H1 (cell line): ENCODE measurements around the gene SLC23A1. TPM values are rescaled to one million over a fixed set of nuclear protein-coding genes. Genes with fewer than 3 reads are reported as not detected.

ENCODE experiments used
- CTCF ChIA-PET: fragments of 300-600 bp; sonication (Branson Sonifier 250); formaldehyde crosslinking; loops from one replicate; lab custom pipeline; 2021; ENCODE audit not compliant: partially characterized antibody; lab: Charles Lee
- POLR2A ChIA-PET: fragments of 300-600 bp; sonication (Branson Sonifier 250); formaldehyde crosslinking; loops from one replicate; lab custom pipeline; 2021; ENCODE audit warnings: inconsistent platforms; ENCODE audit not compliant: partially characterized antibody; lab: Charles Lee
- DNase-seq, 2 experiments: peaks; one replicate each; pipeline versions ENCODE4 v3.0.0 to v3.0.0-alpha.2; 2010 to 2022; ENCODE audit warnings: low spot score in 2 of 2, low read depth in 1 of 2, mixed read lengths in 1 of 2
- FAIRE-seq: peaks from 2 replicates; lab custom pipeline; 2011; peaks lifted over from hg19 to GRCh38; lab: Jason Lieb, UNC
- H2AFZ ChIP-seq: 2 replicates; pipeline ENCODE4 v1.8.1; 2012; ENCODE audit warnings: low read length, inconsistent platforms
- H2AK5ac ChIP-seq: 2 replicates; pipeline ENCODE4 v1.6.1; 2013; ENCODE audit warnings: low read depth, low read length
- H2BK120ac ChIP-seq: replicated peaks from 2 replicates; pipeline ENCODE3; 2013; ENCODE audit warnings: low read depth, low read length, inconsistent platforms
- H2BK12ac ChIP-seq: 2 replicates; pipeline ENCODE4 v1.6.1; 2013; ENCODE audit warnings: low read depth, low read length
- H2BK15ac ChIP-seq: 2 replicates; pipeline ENCODE4 v1.6.1; 2013; ENCODE audit warnings: low read length
- H2BK20ac ChIP-seq: 2 replicates; pipeline ENCODE4 v1.6.1; 2013; ENCODE audit warnings: low read length
- H2BK5ac ChIP-seq: 2 replicates; pipeline ENCODE4 v1.6.1; 2013; ENCODE audit warnings: low read depth, low read length
- H3K14ac ChIP-seq: 2 replicates; pipeline ENCODE4 v1.6.1; 2013; ENCODE audit warnings: inconsistent platforms; ENCODE audit not compliant: insufficient read length
- H3K18ac ChIP-seq: 2 replicates; pipeline ENCODE4 v1.6.1; 2013; ENCODE audit warnings: low read length; ENCODE audit errors: extremely low read depth
- H3K23ac ChIP-seq: 2 replicates; pipeline ENCODE4 v1.6.1; 2013; ENCODE audit warnings: inconsistent platforms; ENCODE audit not compliant: insufficient read length
- H3K23me2 ChIP-seq: 2 replicates; pipeline ENCODE4 v1.6.1; 2013; ENCODE audit warnings: low read depth, low read length
- H3K27ac ChIP-seq: 2 replicates; pipeline ENCODE4 v1.6.1; 2011; ENCODE audit warnings: low read depth, low read length, inconsistent platforms
- H3K27me3 ChIP-seq, 4 experiments: replicated peaks in 1 of 4; 1 replicate in 1 of 4; 2 replicates in 3 of 4; pipeline versions ENCODE4 v1.6.1 to v1.8.1; 2011 to 2013; ENCODE audit warnings: low read length in 3 of 4, mild to moderate bottlenecking in 3 of 4, inconsistent platforms in 2 of 4, mixed read lengths in 2 of 4, moderate library complexity in 1 of 4; ENCODE audit not compliant: control insufficient read depth in 3 of 4, insufficient read depth in 3 of 4; ENCODE audit errors: extremely low read depth in 1 of 4
- H3K36me3 ChIP-seq, 4 experiments: 2 replicates each; pipeline versions ENCODE4 v1.6.1 to v1.8.1; 2011 to 2013; ENCODE audit warnings: mild to moderate bottlenecking in 4 of 4, low read length in 3 of 4, moderate library complexity in 2 of 4, control low read depth in 1 of 4, inconsistent platforms in 1 of 4; ENCODE audit not compliant: insufficient read depth in 4 of 4, control insufficient read depth in 2 of 4
- H3K4ac ChIP-seq: replicated peaks from 2 replicates; pipeline ENCODE3; 2013; ENCODE audit warnings: low read length, low read depth, mixed read lengths, inconsistent platforms; ENCODE audit not compliant: insufficient read length
- H3K4me1 ChIP-seq, 4 experiments: replicated peaks in 1 of 4; 1 replicate in 1 of 4; 2 replicates in 3 of 4; pipeline versions ENCODE4 v1.6.1 to v1.8.1; 2011 to 2013; ENCODE audit warnings: low read length in 3 of 4, inconsistent platforms in 2 of 4, mixed read lengths in 1 of 4; ENCODE audit not compliant: insufficient read depth in 4 of 4, control insufficient read depth in 3 of 4
- H3K4me2 ChIP-seq, 2 experiments: 2 replicates each; pipeline versions ENCODE4 v1.6.1 to v1.8.1; 2011 to 2013; ENCODE audit warnings: low read depth in 2 of 2, low read length in 2 of 2, control low read depth in 1 of 2, inconsistent platforms in 1 of 2, mild to moderate bottlenecking in 1 of 2; ENCODE audit not compliant: insufficient read depth in 1 of 2
- H3K4me3 ChIP-seq, 4 experiments: fragments of 200-600, 300-600 bp in 1 of 4; sonication (generic), shearing (Covaris generic), sonication (Bioruptor Twin) in 1 of 4; 2 replicates each; pipeline versions ENCODE4 v1.5.1 to v1.8.1; 2011 to 2016; ENCODE audit warnings: low read length in 4 of 4, low read depth in 3 of 4, control low read depth in 2 of 4, inconsistent platforms in 2 of 4, mild to moderate bottlenecking in 2 of 4, mixed read lengths in 1 of 4, moderate library complexity in 1 of 4; ENCODE audit not compliant: insufficient read depth in 2 of 4; ENCODE audit errors: extremely low read depth in 1 of 4
- H3K56ac ChIP-seq: replicated peaks from 2 replicates; pipeline ENCODE3; 2013; ENCODE audit warnings: low read depth, mild to moderate bottlenecking, mixed read lengths, low read length, inconsistent platforms; ENCODE audit not compliant: insufficient read length
- H3K79me1 ChIP-seq: 2 replicates; pipeline ENCODE4 v1.6.1; 2013; ENCODE audit warnings: low read depth, low read length, control low read depth
- H3K79me2 ChIP-seq, 2 experiments: 2 replicates each; pipeline versions ENCODE4 v1.6.1 to v1.8.1; 2012 to 2013; ENCODE audit warnings: low read length in 2 of 2, mild to moderate bottlenecking in 2 of 2, inconsistent platforms in 1 of 2; ENCODE audit not compliant: insufficient read depth in 2 of 2, control insufficient read depth in 1 of 2
- H3K9ac ChIP-seq, 4 experiments: replicated peaks in 1 of 4; 1 replicate in 1 of 4; 2 replicates in 3 of 4; pipeline versions ENCODE4 v1.6.1 to v1.8.1; 2011 to 2013; ENCODE audit warnings: low read depth in 3 of 4, low read length in 3 of 4, control low read depth in 2 of 4, mild to moderate bottlenecking in 2 of 4, moderate library complexity in 2 of 4, inconsistent platforms in 1 of 4; ENCODE audit errors: extremely low read depth in 1 of 4
- H3K9me3 ChIP-seq, 2 experiments: 2 replicates each; pipeline versions ENCODE4 v1.6.1 to v1.8.1; 2012 to 2013; ENCODE audit warnings: mild to moderate bottlenecking in 2 of 2, moderate library complexity in 2 of 2, control low read depth in 1 of 2, inconsistent platforms in 1 of 2, low read depth in 1 of 2, low read length in 1 of 2, mixed read lengths in 1 of 2; ENCODE audit not compliant: insufficient read depth in 2 of 2
- H4K20me1 ChIP-seq, 2 experiments: replicated peaks in 1 of 2; 2 replicates each; pipeline versions ENCODE3 to v1.8.1; 2011 to 2013; ENCODE audit warnings: inconsistent platforms in 2 of 2, low read length in 2 of 2, mild to moderate bottlenecking in 1 of 2; ENCODE audit not compliant: insufficient read depth in 2 of 2, control insufficient read depth in 1 of 2
- H4K5ac ChIP-seq: 2 replicates; pipeline ENCODE4 v1.6.1; 2013; ENCODE audit warnings: low read length, low read depth, mixed read lengths, inconsistent platforms; ENCODE audit not compliant: insufficient read length
- H4K8ac ChIP-seq: 2 replicates; pipeline ENCODE4 v1.8.0; 2013; ENCODE audit warnings: mild to moderate bottlenecking, moderate library complexity, low read length, inconsistent platforms; ENCODE audit not compliant: insufficient read depth; ENCODE audit errors: extremely low read depth
- H4K91ac ChIP-seq: replicated peaks from 2 replicates; pipeline ENCODE3; 2013; ENCODE audit warnings: low read length, mixed read lengths, inconsistent platforms; ENCODE audit not compliant: insufficient read length
- KDM4A ChIP-seq: IDR thresholded peaks from one replicate; pipeline ENCODE4 v1.7.1; 2012; ENCODE audit warnings: low read depth, mild to moderate bottlenecking, moderate library complexity, low read length, inconsistent platforms; ENCODE audit not compliant: severe bottlenecking
- SAP30 ChIP-seq: fragments of 300-600 bp; sonication (generic); IDR thresholded peaks from 2 replicates; pipeline ENCODE4 v1.7.1; 2012; ENCODE audit warnings: low read length, moderate library complexity, mild to moderate bottlenecking, inconsistent platforms; ENCODE audit not compliant: insufficient read depth, insufficient replicate concordance
- TEAD4 ChIP-seq: IDR thresholded peaks from 2 replicates; pipeline ENCODE4 v1.6.1; 2012; ENCODE audit warnings: low read depth, low read length, inconsistent platforms, mixed read lengths
- WGBS, 2 experiments: shearing (Covaris generic) in 1 of 2; methylation state at CpG; one replicate each; pipeline versions ENCODE4 v1.1.6 to v1.1.7; 2013 to 2015; ENCODE audit warnings: low lambda C conversion rate in 2 of 2, mixed read lengths in 2 of 2, inconsistent platforms in 1 of 2, low coverage in 1 of 2, missing lambda C conversion rate in 1 of 2; ENCODE audit not compliant: insufficient replicate concordance in 2 of 2, insufficient coverage in 1 of 2, insufficient read length in 1 of 2; ENCODE audit errors: extremely low coverage in 1 of 2, missing lambda C conversion rate in 1 of 2; 5-methylcytosine and 5-hydroxymethylcytosine counted together
- polyA plus RNA-seq, 7 experiments: library from polyadenylated mRNA; depleted of rRNA in 3 of 7; stranded (reverse) in 5 of 7; unstranded in 2 of 7; fragments of >200 nt in 5 of 7; fragments of 200-250 nt in 2 of 7; gene quantifications; 1 replicate in 5 of 7; 2 replicates in 1 of 7; 4 replicates in 1 of 7; pipeline versions ENCODE4 v1.2.1 to v1.2.3, GENCODE V29; 2011 to 2013; ENCODE audit warnings: missing spikeins in 2 of 7, mixed read lengths in 2 of 7
- total RNA-seq: library from RNA; stranded (reverse); fragmentation: NEBNext Ultra II Directional; extraction: Animal tissue kit (Norgen Biotek cat#: 25700); gene quantifications from 2 replicates; pipeline ENCODE4 v1.2.1, GENCODE V29; 2021

Gene SLC23A1
- total and polyA plus RNA-seq, 2 of the 8 experiments (the other 6 are each of a cell fraction or from before 2014, with no cell fraction given), result not detected

- WGBS, 2 experiments, result 19% methylated on average over 14 of the region's 17 CpGs; no CpG with 5 or more reads in 1 of the 2 experiments
- TF ChIP-seq SAP30 (no peak), TEAD4 (peak; percentile 55; the same call in 1 of the 2 replicates), KDM4A (peak; percentile 32)
Measured at GRCh38 chr5:139341187-139341688, 41.9 kb downstream of the SLC23A1 start.

More at GRCh38 chr5:139341187-139341688, 41.9 kb downstream of the SLC23A1 start:
- H3K18ac ChIP-seq, result no peak overlapping the region
- no peak overlapping the region; the same call in 1 of the 2 replicates for H4K8ac ChIP-seq
- H3K36me3 ChIP-seq, result peaks cover 0 to 12% (median 0%) of the 10 kb centered on the region in 4 experiments; a peak in 3 of 8 replicates
- no peak overlapping the region for H3K56ac ChIP-seq
- H2BK120ac ChIP-seq, result no peak overlapping the region
- H2AK5ac ChIP-seq, result no peak overlapping the region
- FAIRE-seq, result peak; percentile 48
- H2BK20ac ChIP-seq, result no peak overlapping the region
- H3K79me1 ChIP-seq, result peaks cover 4% of the 10 kb centered on the region
- H2AFZ ChIP-seq, result 0 out of 2 replicates have a peak overlapping the region, but pooled peaks have one; percentile 15
- peak overlapping the region; percentile 34 for H3K4ac ChIP-seq
- H3K27ac ChIP-seq, result no peak overlapping the region
- peak overlapping the region; percentile 28 to 85 (median 56); a peak in 7 of 8 replicates for H3K4me3 ChIP-seq
- DNase-seq, result no peak
- H2BK5ac ChIP-seq, result no peak overlapping the region; the same call in 1 of the 2 replicates
- ChIA-PET POLR2A (interaction anchor here (0.8 to 5.4 kb wide), 35 partner anchors 9 to 804 kb away, joined by 3 to 111 read pairs (median 6); partner anchors contain the start of genes DNAJC18, HSPA9, MATR3 and PROB1), CTCF (interaction anchor here (1.1 to 2.3 kb wide), 10 partner anchors 9 to 69 kb away, joined by 3 to 12 read pairs (median 6); partner anchors contain the start of genes MATR3 and PROB1)
- H4K91ac ChIP-seq, result no peak overlapping the region
- peaks cover 0 to 7% (median under 1%) of the 10 kb centered on the region in 4 experiments; a peak in 4 of 7 replicates for H3K4me1 ChIP-seq
- peaks cover 13 to 17% of the 10 kb centered on the region in 2 experiments for H4K20me1 ChIP-seq
- H2BK15ac ChIP-seq, result no peak overlapping the region
- H3K14ac ChIP-seq, result no peak overlapping the region
- H2BK12ac ChIP-seq, result no peak overlapping the region
- H3K23me2 ChIP-seq, result peaks cover 7% of the 10 kb centered on the region; the same call in 1 of the 2 replicates
- H3K9me3 ChIP-seq, result no peaks in the 10 kb centered on the region
- H3K79me2 ChIP-seq, result peaks cover 30 to 40% of the 10 kb centered on the region in 2 experiments
- H3K23ac ChIP-seq, result no peak overlapping the region
- H3K27me3 ChIP-seq, result no peaks in the 10 kb centered on the region
- H3K9ac ChIP-seq, result peak overlapping the region in 2 of 4 experiments; percentile 18 to 35; a peak in 2 of 7 replicates
- H4K5ac ChIP-seq, result no peak overlapping the region
- peak overlapping the region; percentile 80 to 97 for H3K4me2 ChIP-seq
